ENCODE measurements around the gene COX5B.
"Not testable (repeated sequence)": the region's sequence is repeated elsewhere in the genome, so short reads cannot be mapped to it uniquely, and the experiment has no call there.

Gene COX5B

GRCh38 chr2:97654791-97655190 is 8.9 kb downstream of the COX5B start:
- DNase-seq: no peak

DNA sequence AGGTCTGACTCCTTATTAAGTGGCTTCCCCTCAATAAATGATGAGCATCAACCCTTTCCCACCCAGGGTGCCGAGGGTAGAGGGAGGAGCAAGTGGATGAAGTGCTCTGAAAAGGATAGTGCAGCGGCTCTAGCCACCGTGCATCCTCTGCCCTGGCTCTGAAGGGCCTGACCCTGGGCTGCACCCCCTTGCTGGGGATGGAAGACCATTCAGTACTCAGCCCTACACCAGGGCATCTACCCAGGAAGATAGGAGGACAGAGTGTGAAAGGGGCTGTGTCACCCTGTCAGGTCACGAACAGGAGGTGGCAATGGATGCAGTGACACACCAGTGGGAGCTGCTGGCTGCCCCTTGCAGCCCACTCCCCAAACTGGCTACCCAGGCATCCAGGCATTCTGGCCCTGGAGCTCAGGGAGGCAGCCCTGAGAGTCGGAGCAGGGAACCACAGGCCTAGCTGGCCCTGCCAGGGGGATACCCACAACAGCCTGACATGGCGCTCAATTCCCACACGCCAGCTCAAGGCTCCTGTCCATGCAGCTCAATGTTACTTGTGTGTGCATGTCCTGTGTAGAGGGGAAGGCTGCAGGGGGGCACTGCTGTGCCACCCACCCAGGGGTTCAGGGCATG is 10.4 kb downstream of the COX5B start:
- no peak for DNase-seq

DNA sequence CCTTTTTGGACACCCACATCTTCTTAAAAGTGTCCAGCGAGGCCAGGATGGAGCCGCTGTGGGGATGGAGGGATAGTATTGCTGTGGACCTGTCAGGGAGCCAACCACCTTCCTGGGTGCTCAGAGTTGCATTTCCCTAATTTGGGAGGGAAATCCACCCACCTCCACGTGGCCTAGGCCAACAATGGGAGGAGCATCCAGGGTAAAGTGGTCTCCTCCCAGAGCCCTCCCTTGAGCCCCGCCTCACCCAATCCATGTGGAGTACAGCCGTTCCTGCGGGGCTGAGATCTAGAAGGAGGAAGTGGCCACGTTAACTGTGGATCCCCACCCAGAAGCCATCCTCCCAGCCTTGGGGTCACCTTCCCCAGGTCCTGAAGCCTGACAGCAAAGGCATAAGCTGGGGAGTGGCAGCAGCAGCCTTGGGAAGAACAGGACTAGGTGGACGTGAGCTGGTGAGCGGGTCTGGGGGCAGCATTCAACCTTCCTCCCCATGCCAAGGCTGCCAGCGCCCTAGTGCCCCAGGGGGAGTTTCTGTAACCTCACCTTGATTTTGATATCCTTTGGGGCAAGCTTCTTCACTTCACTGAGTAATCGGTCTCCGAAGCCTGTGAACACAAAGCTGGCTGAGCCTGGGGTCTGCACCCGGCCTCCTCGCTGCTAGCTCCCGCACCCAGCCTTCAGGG is 11.2 kb downstream of the COX5B start:
- no peak for DNase-seq

- DNase-seq: no peak
These were observed 12.3 kb downstream of the COX5B start for GRCh38 chr2:97657986-97658690.

- DNase-seq: no peak
These were observed 12.9 kb downstream of the COX5B start for GRCh38 chr2:97658691-97659157.

GRCh38 chr2:97659256-97660043 is 13.6 kb downstream of the COX5B start:
- DNase-seq: no peak

DNA sequence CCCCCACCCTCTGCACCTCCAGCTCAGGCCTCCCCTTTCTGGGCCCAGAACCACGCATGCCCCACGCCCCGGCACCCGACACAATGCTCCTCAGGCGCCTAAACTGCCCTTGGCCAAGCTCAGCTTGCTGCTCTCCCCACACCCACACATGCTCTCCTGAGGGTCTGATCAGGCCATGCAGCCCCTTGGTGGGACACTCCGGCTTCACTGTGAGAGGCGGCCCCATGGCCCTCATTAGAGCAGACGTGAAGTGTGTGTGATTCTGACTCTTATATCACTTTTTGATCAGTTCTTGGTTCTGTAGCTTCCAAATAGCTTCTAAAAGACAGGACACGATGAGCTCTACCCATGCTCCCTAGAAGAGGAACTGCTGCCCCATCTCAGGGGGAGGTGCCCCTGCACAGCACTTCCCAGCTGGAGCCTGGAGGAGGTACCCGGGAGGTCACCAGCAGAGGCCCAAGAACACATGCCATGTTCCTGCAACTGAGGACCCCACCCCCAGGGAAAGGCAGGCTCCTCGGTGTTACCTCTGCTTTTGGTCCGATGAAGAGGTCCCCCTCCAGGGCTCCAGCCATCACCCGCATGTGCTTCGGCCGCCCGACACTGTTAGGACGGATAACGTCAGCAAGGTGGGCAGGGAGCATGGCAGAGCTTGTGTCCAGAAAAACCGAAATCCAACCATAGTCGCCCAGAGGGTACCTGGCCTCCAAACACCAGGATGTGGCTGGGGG is 14.3 kb downstream of the COX5B start:
- no peak for DNase-seq

- no peak for DNase-seq
These were observed 15.0 kb downstream of the COX5B start for GRCh38 chr2:97660775-97661389.

- DNase-seq: no peak
These were observed 16.1 kb downstream of the COX5B start for GRCh38 chr2:97661927-97662326.

GRCh38 chr2:97662386-97662894 is 16.6 kb downstream of the COX5B start:
- peak in 1 of 2 experiments; percentile 7 for DNase-seq

DNA sequence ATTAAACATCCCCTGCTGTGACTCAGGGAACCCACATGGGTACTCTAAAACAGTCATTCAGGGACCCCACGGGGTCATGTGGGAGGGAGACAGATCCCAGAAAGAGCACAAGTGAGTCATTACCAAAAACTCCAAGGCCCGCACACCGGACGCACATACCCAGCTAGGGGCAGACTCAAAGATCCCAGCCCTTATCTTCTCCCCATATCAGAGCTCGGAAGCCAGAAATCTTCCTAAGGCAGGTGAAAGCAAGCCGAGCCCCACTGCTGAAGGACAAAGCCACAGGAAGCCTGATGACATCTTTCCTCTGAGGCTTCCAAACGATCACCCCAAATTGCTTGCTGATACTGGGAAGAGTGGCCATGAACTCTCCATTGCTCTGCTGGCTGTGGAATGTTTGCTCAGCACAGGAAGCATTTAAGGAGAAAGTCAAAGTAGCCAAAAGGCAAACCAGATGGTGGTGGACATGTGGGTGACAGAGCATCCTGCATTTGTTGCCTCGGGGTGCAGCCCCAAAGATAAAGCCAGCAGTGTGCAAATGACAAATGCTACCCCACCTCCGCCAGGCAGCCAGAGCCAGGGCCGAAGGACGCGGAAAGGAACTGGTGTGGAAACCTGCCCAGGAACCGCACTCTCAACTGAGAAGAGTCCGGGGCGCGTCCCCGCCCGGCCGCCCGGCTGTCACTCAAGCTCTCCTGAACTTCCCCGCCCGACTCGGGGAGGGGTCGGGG is 17.2 kb downstream of the COX5B start:
- peak in 1 of 2 experiments; percentile 67 for DNase-seq

GRCh38 chr2:97663626-97663961 is 17.7 kb downstream of the COX5B start:
- peak in 1 of 2 experiments; percentile 19 for DNase-seq

GRCh38 chr2:97663962-97664635 is 18.2 kb downstream of the COX5B start, which contains the start of gene ACTR1B:
ACTR1B (minus strand) TSS chr2:97664044; CDS start chr2:97663890, 154 bp downstream.
- DNase-seq: peak; percentile 92 to 98

DNA sequence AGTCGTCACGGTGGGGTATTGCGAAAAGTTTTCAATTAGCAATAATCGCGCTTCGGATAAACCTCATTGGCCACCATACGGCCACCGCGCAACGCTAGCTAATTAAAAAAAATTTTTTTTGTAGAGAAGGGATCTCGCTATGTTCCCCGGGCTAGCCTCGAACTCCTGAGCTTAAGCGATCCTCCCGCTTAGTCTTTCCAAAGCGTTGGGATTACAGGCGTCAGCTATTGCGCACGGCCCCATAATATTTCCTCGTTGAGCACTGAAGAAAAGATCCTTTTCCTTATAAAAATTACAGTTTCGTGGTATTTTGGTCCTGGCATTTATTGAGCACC is 18.7 kb downstream of the COX5B start:
- DNase-seq: no peak

DNA sequence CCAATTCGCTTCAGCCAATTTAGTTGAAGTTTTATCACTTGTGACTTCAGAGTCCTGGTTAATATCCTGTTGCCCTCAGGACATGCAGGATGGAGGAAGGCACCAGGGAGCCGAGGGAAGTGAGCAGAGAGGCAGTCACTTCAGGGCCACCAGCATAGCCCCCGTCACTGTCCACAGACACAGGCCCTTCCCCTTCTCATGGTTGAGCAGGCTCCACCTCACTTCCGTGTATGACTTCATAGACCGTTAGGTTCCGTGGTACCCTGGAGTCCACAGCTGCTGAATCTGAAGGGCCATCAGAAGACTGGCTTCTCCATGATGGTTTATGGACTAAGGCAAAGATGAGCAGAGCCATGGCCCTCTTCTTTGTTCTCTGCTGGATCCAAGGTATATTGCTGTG is 23.6 kb downstream of the COX5B start, which contains the start of gene C2orf92:
Gene C2orf92, plus strand, starts transcription at position 266 of the 400 bp plus-strand sequence. Its CDS starts 76 bp downstream, at position 342.
- no peak for DNase-seq

DNA sequence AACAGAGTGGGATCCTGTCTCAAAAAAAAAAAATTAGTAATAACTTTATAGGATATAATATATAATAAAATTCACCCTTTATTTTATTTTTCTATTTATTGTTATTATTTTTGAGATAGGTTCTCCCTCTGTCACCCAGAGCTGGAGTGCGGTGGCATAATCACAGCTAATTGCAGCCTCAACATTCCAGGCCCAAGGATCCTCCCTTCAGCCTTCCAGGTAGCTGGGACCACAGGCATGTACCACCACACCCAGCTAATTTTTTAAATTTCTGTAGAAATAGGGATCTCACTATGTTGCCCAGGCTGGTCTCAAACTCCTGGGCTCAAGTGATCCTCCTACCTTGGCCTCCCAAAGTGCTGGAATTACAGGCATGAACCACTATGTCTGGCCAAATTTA is 24.6 kb downstream of the COX5B start:
- no peak for DNase-seq

- no peak for DNase-seq
These were observed 25.7 kb downstream of the COX5B start for GRCh38 chr2:97671526-97671925.

DNA sequence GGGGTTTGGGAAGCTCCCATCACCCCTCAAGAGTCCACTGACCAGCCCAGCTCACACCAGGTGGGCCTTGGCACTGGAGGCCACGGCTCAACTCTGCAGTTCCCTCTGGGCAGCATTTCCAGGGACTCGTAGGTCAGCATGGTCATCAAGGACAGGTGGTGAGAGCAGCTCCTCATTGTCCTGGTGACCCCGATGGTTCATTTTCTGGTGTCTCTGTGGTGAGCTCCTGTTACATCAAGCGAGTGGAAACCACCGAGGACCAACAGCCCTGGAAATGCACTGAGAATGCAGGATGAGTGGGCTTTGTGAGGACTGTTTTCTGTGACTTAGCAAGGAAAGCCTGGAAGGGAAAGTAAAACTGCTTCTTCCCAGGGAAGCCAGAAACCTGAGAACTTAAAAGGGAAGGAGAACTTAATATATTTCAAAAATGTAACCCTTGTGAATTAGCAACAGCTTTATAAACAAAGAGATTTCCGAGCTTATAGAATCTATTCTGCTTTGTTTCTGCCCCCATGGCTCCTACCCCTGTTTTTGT is 26.8 kb downstream of the COX5B start:
- DNase-seq: not testable (repeated sequence)

DNA sequence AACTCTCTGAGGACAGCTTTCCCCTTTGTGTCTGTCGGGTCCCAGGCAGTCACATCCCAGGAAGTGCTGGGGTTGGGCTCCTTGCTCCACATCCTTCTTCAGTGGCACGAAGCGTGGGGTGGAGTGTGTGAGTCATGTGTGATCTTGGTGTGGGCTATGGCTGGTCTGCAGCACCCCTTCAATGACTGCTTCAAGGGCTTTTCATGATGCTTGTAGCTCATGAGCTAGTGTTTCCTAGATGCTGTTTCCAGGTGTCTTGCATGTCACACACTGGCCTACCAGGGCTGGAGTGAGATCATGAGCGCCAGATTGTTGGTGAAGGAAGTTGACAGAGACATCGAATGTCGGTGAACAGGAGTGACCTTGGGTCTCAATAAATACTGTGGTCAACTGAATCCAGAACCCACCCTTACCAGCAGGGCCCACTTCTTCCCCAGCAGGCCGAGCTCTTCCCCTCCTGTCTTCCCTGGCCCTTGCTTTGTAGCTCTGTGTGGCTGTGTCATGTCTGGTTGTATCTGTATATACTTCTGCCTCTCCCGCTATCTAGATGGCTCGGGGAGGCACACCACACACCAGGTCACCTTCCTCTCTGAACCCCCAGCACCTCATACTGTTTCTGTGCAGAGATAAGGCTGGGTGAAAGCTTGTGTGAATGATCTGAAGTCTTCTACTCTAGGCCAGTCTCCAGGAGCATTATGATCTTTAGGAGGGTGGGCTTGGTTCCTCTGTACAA is 27.5 kb downstream of the COX5B start:
- no peak for DNase-seq

Measured in NCI-H446 (cell line).